Fibroblast of mammary gland (primary cell): Measurements from ENCODE around the gene UBA7.

Experiments used
- DNase-seq: peaks from one replicate; pipeline ENCODE4 v3.0.0-alpha.2; 2010; ENCODE audit warnings: low read depth
- H3K4me3 ChIP-seq: 2 replicates; pipeline ENCODE4 v1.5.1; 2011; ENCODE audit warnings: low read depth, mild to moderate bottlenecking, low read length, moderate library complexity; ENCODE audit not compliant: control insufficient read depth
- CTCF ChIP-seq: conservative IDR thresholded peaks from 2 replicates; pipeline ENCODE4 v1.5.1; 2011; ENCODE audit warnings: low read depth, low read length, inconsistent platforms; ENCODE audit not compliant: control insufficient read depth, insufficient read depth

Gene UBA7

GRCh38 chr3:49812916-49813496 is 747 bp downstream of the UBA7 start:
- DNase-seq, result peak; percentile 6
- no peak for TF ChIP-seq CTCF
- H3K4me3 ChIP-seq, result peak overlapping the region; percentile 61

GRCh38 chr3:49807431-49808114 is 6.2 kb downstream of the UBA7 start:
- DNase-seq, result no peak
- no peak for TF ChIP-seq CTCF
- no peak overlapping the region for H3K4me3 ChIP-seq

- no peak for DNase-seq
- TF ChIP-seq CTCF, result no peak
- no peak overlapping the region for H3K4me3 ChIP-seq
Observed at GRCh38 chr3:49806850-49807249, 6.9 kb downstream of the UBA7 start.

GRCh38 chr3:49805897-49806701 is 7.7 kb downstream of the UBA7 start:
- H3K4me3 ChIP-seq, result no peak overlapping the region
- no peak for DNase-seq
- no peak for TF ChIP-seq CTCF

GRCh38 chr3:49805367-49805782 is 8.4 kb downstream of the UBA7 start:
- no peak for TF ChIP-seq CTCF
- DNase-seq, result peak; percentile 93
- H3K4me3 ChIP-seq, result no peak overlapping the region

GRCh38 chr3:49804141-49805041 is 9.4 kb downstream of the UBA7 start:
- TF ChIP-seq CTCF, result no peak
- H3K4me3 ChIP-seq, result peak overlapping the region; percentile 83
- no peak for DNase-seq
